Femur (tissue), 1 donor: ENCODE measurements around the gene EXPH5.
"Not testable (repeated sequence)": the region's sequence is repeated elsewhere in the genome, so short reads cannot be mapped to it uniquely, and the experiment has no call there.

Experiments
- DNase-seq: peaks from one replicate; pipeline ENCODE4 v3.0.0-alpha.2; 2017

The EXPH5 gene

DNA sequence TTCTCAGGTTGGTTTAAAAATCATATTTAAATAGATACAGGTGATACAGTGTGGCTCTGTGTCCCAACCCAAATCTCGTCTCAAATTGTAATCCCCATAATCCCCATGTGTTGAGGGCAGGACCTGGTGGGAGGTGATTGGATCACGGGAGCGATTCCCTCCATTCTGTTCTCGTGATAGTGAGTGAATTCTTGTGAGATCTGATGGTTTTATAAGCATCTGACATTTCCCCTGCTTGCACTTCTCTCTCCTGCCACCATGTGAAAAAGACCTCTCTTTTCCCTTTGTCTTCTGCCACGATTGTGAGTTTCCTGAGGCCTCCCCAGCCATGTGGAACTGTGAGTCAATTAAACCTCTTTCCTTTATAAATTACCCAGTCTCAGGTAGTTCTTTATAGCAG is 9.2 kb upstream of the EXPH5 start:
- DNase-seq: not testable (repeated sequence)

DNA sequence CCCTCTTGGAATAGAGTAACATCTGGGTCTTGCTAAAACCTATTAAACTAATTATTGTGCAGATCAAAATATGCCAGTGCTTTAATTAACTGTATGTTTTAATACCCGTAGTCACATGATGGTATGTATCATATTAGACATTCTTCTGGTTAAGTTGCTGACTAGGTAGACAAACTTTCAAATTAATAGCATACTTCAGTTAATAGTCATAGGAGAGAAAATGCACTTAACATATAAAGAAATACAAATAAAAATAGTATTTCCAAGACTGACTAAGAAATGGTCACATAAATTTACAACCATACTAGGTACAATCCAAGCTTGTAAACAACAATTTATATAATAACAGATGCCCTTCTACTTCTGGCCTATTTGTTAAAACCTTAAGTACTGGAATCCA is 7.6 kb upstream of the EXPH5 start:
- DNase-seq: no peak

DNA sequence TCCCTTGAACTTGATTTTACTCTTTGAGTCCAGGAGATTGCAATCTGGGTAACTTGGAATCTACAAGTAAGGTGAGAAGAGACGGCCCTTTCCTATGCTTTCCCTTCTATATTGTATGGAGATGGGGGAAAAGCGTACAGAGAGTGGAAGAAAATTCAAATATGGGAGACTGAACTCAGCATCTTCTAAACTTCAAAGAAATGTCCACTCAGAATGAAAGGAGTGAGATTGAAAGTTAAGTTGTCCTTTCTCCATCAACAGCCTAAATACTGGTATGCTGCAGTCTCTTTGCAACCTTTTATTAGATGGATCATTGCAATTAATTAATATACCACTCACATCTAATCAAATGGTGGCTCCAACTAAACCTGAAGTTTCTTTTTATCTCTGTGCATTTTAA is 6.4 kb upstream of the EXPH5 start:
- DNase-seq: no peak

DNA sequence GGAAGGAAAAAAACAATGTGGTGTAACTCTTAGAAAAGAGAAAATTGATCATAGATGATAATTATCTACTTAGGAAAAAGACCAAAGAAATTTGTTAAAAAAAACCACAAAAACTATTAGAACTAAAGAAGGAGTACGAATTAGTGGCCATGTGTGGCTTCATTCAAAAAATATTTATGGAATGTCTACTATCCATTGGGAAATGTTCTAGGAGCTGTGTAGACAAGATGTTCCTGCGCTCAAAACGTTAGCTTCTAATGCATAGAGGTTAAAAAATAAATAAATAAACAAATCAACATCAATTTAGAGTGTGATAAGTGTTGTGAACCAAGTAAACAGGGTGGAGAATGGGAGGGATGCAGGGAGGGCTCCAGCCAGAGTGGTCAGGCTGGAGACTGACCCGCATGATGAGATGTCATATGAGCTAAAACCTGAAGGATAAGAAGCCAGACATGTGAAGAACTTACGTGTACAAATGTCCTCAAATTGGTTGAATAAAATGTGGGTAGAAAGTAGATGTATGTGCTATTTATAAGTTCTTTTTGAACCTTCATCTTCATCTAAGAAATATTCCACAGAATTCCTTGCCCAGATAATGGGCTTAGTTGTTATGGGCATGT is 4.3 kb upstream of the EXPH5 start:
- no peak for DNase-seq

DNA sequence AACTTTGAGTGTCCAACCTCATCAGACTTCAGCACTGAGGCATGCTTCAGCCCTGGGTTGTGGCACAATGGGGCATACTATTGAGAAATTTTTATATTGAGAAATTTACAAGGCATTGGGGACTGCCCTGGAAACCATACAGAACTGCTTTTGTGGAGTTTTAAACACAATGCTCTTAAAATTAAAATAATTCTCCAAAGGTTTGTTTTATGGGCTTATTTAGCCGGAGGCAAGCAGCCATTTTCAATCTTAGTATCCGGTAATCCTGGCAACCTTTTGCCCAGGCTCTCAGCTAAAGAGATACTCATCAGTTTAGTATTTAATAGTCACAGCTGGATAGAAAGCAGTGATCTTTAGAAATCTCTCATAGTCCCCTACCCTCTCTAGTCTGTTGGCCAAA is 3.1 kb upstream of the EXPH5 start:
- DNase-seq: no peak

DNA sequence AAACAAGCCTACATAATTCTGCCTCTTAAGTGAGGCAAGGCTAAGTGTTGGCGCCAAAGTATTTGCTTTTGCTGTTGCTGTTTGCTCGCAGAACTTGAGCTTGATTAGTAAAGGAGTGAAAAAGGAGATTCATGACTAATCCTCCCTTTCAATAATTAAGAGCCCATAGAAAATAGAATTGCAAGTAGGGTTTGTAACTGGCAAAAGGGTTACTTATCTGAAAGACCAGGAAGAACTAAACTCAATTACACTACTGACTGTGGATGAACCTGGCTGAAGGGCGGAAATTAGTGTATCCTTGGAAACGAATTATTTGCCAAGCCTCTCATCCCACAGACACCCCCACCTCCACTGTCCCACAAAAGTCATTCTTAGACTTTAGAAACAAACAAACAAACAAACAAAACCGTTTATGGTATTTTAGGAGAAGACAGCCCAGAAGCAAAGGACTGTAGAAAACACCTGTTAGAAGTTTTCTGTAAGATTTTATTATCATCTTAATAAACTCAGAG is 411 bp upstream of the EXPH5 start:
- DNase-seq: no peak

DNA sequence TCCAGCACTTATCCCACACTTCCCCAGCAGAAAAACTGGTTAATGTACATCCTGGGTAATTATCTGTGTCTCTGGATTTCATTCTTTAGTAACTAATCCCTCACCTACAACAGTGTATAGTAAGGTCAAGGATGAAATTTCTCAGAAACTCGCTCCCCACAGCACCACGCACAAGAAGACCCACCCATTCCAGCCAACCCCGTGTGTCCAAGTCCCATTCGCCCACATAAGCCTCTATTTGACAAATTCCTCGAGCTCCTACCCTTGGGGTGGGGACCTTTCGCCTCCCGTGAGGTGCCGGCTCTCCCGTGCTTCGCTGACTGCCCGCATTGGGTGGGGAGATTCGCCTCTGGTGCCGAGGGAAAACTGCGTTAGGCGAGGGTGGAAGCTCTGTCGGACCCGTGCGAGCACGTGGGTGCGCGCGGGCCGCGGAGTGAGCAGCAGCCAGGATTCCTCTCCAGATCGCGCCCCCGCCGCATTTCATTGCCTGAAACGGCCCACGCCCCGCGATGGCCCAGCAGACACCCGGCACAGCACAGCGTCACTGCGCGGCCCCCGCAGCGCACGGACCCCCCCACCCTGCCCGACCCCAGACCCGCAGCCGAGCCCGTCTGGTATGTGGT is 866 bp downstream of the EXPH5 start:
- peak; percentile 44 for DNase-seq

DNA sequence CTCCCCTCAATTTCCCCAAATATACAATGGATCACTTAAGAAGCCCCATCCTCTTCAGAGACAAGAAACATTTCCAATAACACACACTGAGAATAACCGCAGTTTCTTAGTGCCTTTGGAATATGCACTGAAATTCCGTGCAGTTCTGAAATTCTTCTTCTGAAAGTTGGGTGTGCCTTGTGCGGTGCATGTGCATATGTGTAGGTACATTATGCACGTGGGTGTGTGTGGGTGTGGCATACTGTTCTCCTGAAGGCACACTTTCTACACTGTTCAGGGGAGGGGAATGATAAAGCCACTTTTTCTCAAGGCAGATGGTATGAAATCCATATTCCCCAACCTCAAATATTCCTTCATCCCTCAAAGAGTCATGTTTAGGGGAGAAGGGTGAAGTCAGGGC is 1.7 kb downstream of the EXPH5 start:
- DNase-seq: no peak

DNA sequence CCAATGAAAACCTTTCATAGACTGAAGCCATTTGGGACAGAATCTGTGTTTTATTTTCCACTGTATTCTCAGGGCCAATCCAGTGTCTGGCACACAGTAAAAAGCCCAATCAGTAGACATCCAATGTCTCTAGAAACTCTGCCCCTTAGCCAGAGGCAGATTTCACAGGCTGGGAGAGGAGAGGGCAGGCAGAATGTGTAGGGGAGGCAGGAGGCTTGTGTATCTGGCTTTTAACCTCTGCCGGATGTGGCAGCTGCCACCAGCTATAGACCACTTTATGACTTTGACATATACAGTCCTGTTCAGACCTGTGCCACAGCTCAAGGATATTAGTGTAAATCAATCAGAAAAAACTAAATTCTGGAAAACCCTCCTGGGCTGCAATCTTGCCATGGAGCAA is 4.4 kb downstream of the EXPH5 start:
- no peak for DNase-seq

DNA sequence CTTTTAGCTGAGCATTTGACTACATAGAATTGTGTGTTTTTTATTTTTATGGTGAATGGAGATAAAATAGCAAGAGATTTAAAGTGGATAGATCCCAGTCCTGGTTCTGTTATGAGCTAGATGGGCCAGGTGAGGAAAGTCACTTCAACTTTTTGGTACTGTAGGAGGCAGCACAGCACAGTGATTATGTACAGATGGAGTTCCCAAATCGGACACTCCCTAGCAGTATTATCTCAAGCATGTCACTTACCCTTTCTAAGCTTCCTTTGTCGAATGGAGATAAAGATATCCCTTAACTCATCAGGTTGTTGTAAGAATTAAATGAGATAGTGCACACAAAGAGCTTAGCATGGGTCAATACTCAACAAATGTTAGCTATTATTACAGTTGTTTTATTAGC is 5.3 kb downstream of the EXPH5 start:
- DNase-seq: no peak

DNA sequence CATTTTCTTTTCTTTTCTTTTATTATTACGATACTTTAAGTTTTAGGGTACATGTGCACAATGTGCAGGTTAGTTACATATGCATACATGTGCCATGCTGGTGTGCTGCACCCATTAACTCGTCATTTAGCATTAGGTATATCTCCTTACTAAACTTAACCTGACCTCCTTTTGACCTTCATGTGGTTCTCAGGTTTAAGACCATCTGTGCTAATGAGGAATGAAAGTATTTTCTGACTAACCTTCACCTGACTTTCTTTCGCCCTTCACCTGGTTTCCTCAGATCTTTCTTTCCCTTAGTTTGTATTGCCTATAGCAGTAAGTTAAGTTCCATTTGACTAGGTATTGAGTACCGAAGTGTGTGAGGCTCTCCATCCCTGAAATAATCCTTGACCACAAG is 6.5 kb downstream of the EXPH5 start:
- no peak for DNase-seq

DNA sequence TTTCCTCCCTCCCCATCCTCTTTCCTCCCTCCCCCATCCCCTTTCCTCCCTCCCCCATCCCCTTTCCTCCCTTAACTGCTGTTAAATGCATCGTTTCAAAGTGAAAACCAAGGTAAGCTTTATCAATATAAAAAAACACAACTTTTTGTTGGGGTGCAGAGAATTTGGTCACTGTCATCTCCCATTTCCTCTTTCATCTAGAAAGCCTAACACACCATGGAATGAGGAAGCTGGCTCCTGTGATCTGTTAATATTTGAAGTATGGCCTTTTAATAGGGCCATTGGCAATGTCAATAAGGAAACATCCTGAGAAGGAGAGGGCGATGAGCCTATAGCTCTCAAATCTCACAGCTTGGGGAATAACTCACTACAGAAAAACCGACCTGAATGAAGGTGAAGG is 7.0 kb downstream of the EXPH5 start:
- DNase-seq: no peak

DNA sequence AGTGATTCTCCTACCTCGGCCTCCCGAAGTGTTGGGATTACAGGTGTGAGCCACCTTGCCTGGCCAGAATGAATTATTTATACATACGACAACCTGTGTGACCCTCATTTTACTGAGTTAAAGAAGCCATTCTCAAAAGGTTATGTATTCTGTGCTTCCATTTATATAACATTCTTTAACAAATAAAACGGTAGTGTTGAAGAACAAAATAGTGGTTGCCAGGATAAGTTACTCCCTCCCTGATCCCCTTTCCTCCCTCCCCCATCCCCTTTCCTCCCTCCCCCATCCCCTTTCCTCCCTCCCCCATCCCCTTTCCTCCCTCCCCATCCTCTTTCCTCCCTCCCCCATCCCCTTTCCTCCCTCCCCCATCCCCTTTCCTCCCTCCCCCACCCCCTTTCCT is 7.4 kb downstream of the EXPH5 start:
- DNase-seq: not testable (repeated sequence)

DNA sequence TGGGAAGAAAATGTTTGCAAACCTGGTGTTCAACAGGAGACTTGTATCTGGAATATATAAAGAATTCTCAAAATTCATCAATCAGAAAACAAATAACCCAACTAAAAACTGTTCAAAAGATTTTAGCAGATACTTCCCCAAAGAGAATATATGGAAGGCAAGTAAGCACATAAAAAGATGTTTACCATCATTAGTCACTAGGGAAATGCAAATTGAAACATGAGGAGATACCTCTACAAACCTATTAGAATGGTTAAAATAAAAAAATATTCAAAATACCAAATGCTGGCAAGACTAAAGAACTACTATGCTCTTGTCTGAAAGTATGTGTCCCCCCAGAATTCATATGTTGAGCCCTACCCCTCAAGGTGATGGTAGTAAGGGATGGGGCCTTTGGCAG is 8.6 kb downstream of the EXPH5 start:
- DNase-seq: no peak

DNA sequence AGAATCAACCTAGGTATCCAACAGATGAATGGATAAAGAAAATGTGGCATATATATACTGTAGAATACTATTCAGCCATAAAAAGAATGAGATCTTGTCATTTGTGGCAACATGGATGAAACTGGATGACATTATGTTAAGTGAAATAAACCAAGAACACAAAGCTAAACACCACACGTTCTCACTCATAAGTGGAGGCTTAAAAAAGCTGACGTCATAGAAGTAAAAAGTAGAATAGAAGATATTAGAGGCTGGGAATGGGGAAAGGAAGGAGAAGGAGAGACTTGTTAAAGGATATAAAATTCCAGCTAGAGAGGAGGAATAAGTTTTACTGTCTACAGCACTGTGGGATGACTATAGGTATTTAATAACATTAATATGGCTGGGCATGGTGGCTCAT is 12.9 kb downstream of the EXPH5 start:
- DNase-seq: no peak

DNA sequence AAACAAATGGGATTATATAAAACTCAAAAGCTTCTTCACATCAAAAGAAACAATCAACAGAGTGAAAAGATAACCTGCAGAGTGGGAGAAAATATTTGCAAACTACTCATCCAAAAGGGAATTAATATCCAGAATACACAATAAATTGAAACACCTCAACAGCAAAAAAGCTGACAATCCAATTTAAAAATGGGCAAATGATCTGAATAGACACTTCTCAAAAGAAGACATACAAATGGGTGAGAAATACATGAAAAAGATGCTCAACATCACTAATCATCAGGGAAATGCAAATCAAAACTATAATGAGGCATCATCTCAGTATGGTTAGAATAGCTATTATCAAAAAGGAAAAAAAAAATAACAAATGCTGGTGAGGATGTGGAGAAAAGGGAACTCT is 13.5 kb downstream of the EXPH5 start:
- DNase-seq: no peak

DNA sequence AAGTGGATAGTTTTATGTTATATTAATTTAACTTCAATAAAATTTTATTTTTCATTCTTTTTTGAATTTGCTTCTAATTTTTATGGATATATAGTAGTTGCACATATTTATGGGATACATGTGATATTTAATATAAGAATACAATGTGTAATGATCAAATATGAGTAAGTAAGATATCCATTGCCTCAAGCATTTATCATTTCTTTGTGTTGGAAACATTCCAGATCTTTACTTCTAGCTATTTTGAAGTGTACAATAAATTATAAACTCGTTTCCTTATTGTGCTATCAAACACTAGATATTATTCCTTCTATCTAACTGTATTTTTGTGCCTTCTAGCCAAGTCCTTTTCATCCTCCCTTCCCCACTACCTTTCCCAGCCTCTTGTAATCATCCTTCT is 17.0 kb downstream of the EXPH5 start:
- no peak for DNase-seq

DNA sequence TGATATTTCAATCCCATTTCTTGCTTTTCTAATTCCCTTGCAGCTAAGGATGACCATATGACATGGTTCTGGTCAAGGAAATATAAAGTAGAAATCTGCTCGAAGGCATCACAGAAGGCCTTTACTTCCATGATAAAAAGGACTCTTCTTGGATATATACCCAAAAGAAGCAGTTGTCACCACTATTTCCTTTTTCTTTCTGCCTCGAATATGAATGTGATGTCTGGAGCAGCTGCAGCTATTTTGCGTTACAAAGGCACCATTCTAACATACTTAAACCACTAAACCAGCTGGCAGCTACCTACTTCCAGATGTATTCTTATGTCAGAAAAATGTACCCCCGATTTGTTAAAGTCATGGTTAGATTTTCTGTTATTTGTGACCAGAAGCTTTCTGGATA is 18.9 kb downstream of the EXPH5 start:
- DNase-seq: no peak

DNA sequence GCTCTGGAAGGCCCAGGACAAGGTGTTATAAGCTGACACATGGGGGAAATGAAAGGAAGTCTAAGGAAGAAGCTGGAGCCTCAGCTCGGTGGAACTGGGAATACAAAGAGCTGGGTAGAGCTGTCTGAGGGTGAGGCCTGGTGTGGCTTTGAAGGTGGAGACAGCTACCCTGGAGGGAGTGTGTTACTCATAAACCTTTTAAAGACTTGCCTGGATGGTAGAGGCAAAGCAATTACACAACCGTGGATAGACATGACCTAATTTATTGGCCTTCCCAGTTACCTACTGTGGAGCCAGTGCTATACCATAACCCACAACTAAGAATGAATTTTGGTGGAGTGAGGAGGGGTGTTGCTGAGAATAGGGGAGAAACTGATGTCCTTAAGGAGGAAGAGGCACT is 22.6 kb downstream of the EXPH5 start:
- DNase-seq: no peak

DNA sequence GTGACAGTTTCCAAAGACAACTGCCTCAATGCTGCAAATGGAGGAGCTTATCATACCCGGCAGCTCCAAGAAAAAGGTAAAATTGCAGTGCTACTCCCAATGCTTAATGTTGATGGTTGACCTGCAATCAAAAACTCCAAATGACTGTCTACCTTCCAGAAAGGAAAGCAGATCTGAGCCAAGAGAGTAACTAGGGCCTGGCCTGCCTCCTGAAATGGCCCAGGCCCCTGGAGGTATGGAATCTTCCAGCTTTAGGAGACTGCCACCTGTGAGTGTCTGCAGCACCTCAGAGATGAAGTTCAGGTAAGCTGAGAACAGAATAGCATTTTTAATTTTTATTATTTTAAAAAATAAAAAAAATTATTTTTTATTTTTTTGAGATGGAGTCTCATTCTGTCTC is 23.7 kb downstream of the EXPH5 start:
- no peak for DNase-seq

DNA sequence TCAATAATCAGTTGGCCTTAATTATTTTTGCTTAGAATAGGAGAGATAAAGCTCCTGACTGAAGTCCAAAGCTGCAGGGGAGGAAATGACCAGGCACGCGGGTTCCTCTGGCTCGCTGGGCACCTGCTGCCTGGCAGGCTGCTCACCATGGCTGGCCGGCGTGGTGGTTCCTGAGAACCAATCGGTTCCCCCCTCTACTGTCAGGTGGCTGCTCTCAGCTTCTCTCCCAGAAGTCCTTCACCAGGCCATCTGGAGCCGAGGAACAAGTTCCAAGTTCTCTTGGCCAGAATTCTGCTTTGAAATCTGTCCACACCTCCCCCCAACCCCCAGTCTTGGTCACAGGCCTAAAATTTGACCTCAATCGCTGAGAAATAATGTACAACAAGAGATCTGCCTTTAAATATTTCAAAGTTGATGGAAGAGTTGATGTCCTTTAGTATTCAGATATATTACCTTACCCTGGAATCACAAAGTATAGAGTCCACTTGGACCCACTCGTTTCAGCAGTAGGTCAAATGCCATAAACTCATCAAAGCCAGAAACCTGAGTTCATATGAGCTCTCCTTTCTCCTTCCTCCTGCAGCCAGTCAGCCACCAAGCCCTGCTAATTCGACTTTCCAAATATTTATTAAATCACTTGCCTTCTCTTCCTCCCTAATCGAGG is 25.2 kb downstream of the EXPH5 start:
- peak; percentile 48 for DNase-seq

DNA sequence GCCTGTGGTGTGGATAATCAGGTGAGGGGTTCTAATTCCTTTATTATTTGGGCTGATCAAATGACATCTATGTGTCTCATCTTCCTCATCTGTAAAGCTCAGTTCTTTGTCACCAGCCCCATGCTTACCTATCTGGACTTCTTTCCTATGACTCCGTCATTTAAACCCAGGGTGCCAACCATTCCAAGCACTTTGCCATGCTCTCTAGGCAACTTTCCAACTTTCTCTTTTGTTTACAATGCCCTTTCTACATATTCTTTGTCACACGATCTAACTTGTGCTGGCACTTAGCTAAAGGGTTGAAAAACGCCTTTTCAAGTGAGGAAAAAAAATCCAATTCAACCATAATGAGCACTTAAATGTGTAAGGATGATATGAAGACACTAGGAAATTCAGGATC is 27.9 kb downstream of the EXPH5 start:
- no peak for DNase-seq

DNA sequence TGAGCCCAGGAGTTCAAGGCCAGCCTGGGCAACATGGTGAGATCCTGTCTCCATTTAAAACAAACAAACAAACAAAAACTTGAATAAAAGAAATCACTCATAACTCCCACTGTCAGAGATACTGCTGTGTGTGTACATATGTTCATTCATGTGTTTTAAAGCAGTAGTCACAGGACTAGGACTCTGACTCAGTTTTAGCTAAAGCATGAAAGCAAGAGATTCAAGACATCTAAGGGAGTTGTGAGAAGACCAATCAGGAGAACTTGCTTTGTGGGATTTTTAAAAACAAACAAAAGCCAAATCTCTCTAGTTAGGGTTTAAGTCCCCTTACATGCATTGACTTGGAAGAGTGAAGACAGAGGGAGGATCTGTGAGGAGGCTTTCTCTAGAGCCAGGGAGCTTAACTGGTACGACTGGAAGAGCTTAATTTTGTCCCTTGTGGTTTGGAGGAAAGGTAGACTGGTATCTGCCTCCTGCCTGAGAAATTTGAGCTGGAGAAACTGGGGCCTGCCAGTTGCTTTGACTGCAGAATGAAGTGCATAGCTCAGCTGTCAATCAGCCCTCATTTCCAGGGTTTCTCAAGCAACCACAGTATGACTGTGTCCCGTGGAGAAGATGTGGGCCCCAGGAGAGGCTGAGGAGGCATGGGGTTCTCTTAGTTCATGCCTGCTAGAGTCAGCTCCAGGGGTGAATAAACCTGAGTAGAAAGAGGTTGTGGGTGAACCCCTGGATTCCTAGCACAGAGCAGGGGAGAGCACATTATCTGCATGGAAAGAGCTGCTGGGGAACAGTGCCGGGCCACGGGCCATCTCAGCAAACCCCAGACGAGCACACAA is 30.6 kb downstream of the EXPH5 start:
- no peak for DNase-seq

DNA sequence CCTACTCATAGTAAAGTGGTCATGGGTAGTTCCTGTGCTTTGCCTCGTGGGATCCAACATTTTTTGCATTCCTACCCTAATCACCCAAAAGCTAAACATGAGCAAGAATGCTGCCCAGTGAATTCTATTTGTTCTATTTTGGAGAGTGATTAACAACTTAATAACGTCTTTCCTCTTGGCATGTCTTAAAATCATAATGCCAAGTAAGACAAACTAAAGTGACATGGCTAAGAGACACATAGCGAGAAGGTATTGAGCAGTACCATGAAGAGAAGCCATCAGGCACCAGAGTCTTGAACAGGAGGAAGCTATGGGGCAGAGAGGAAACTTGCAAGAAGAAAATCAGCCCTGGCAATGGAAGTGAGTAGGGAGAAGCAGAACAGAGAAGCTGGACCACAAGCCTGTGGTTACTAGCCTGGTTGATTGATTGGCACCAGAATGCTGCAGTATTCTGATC is 32.0 kb downstream of the EXPH5 start:
- no peak for DNase-seq
